Mesendoderm (in vitro differentiated cells): ENCODE results near the gene KCNJ6.

Experiments
- DNase-seq: peaks from one replicate; pipeline ENCODE4 v3.0.0; 2013
- H2AK5ac ChIP-seq: 2 replicates; pipeline ENCODE4 v1.6.1; 2013; ENCODE audit warnings: low read length, inconsistent platforms
- H2BK120ac ChIP-seq: 2 replicates; pipeline ENCODE4 v1.6.1; 2013; ENCODE audit warnings: low read depth, mild to moderate bottlenecking, low read length, moderate library complexity, mixed read lengths
- H2BK15ac ChIP-seq: replicated peaks from 2 replicates; pipeline ENCODE4 v1.6.1; 2013; ENCODE audit warnings: low read depth, mild to moderate bottlenecking, moderate library complexity
- H2BK5ac ChIP-seq: 2 replicates; pipeline ENCODE4 v1.6.1; 2013; ENCODE audit warnings: low read length, inconsistent platforms
- H3K18ac ChIP-seq: 2 replicates; pipeline ENCODE4 v1.6.1; 2013; ENCODE audit warnings: mild to moderate bottlenecking, low read length, mixed read lengths
- H3K23ac ChIP-seq: one replicate; pipeline ENCODE4 v1.6.1; 2013; ENCODE audit warnings: low read length
- H3K27ac ChIP-seq: 2 replicates; pipeline ENCODE4 v1.5.1; 2013; ENCODE audit warnings: low read depth, mild to moderate bottlenecking, inconsistent platforms, low read length, moderate library complexity
- H3K27me3 ChIP-seq: 2 replicates; pipeline ENCODE4 v1.6.1; 2013; ENCODE audit warnings: low read length, control low read depth, mild to moderate bottlenecking, inconsistent platforms; ENCODE audit not compliant: insufficient read depth, poor library complexity
- H3K36me3 ChIP-seq: 2 replicates; pipeline ENCODE4 v1.6.1; 2013; ENCODE audit warnings: low read length, inconsistent platforms; ENCODE audit not compliant: control insufficient read depth, insufficient read depth
- H3K4ac ChIP-seq: one replicate; pipeline ENCODE4 v1.6.1; 2013; ENCODE audit warnings: low read depth, mild to moderate bottlenecking, low read length, moderate library complexity
- H3K4me1 ChIP-seq: 2 replicates; pipeline ENCODE4 v1.6.1; 2013; ENCODE audit warnings: low read depth, low read length, inconsistent platforms; ENCODE audit not compliant: control insufficient read depth
- H3K4me2 ChIP-seq: 2 replicates; pipeline ENCODE4 v1.6.1; 2013; ENCODE audit warnings: low read length
- H3K4me3 ChIP-seq: 2 replicates; pipeline ENCODE4 v1.5.1; 2013; ENCODE audit warnings: mild to moderate bottlenecking, low read length
- H3K56ac ChIP-seq: one replicate; pipeline ENCODE4 v1.6.1; 2013; ENCODE audit warnings: low read length
- H3K79me1 ChIP-seq: 2 replicates; pipeline ENCODE4 v1.6.1; 2013; ENCODE audit warnings: low read length, inconsistent platforms
- H3K79me2 ChIP-seq: 2 replicates; pipeline ENCODE4 v1.6.1; 2013; ENCODE audit warnings: mild to moderate bottlenecking, low read length; ENCODE audit not compliant: control insufficient read depth, insufficient read depth
- H3K9ac ChIP-seq: 2 replicates; pipeline ENCODE4 v1.6.1; 2013; ENCODE audit warnings: low read length, inconsistent platforms
- H4K5ac ChIP-seq: one replicate; pipeline ENCODE4 v1.6.1; 2013; ENCODE audit warnings: low read length
- H4K8ac ChIP-seq: one replicate; pipeline ENCODE4 v1.6.1; 2013; ENCODE audit warnings: low read depth, mild to moderate bottlenecking, control low read depth, low read length, moderate library complexity
- WGBS: extraction: QIAGEN DNeasy Blood & Tissue Kit; methylation state at CpG from one replicate; pipeline ENCODE4 v1.1.7; 2013; ENCODE audit warnings: low lambda C conversion rate, missing lambda C conversion rate; ENCODE audit not compliant: insufficient coverage; ENCODE audit errors: extremely low coverage; 5-methylcytosine and 5-hydroxymethylcytosine counted together

KCNJ6 gene

GRCh38 chr21:37562920-37563640 is 353.2 kb downstream of the KCNJ6 start:
- WGBS, result no CpG with 5 or more reads among the region's 22 CpGs
- no peaks in the 10 kb centered on the region for H3K36me3 ChIP-seq
- no peak for DNase-seq
- H3K4me1 ChIP-seq, result peaks cover 13% of the 10 kb centered on the region
- peak overlapping the region; percentile 51 for H3K9ac ChIP-seq
- H3K4me3 ChIP-seq, result no peak overlapping the region
- no peak overlapping the region for H2AK5ac ChIP-seq
- H3K4ac ChIP-seq, result no peak overlapping the region
- peak overlapping the region; percentile 13 for H3K4me2 ChIP-seq
- no peaks in the 10 kb centered on the region for H3K79me2 ChIP-seq
- H2BK120ac ChIP-seq, result no peak overlapping the region
- H3K18ac ChIP-seq, result peak overlapping the region; percentile 23
- no peaks in the 10 kb centered on the region for H3K79me1 ChIP-seq
- H3K23ac ChIP-seq, result no peak overlapping the region
- H2BK5ac ChIP-seq, result no peak overlapping the region
- no peak overlapping the region for H4K5ac ChIP-seq
- H3K27me3 ChIP-seq, result no peaks in the 10 kb centered on the region
- H3K27ac ChIP-seq, result no peak overlapping the region
- H2BK15ac ChIP-seq, result no peak overlapping the region
- no peak overlapping the region for H4K8ac ChIP-seq
- peak overlapping the region; percentile 86 for H3K56ac ChIP-seq

- Histone ChIP-seq H3K27ac (no peak overlapping the region), H2BK5ac (no peak overlapping the region), H3K4ac (no peak overlapping the region), H2BK15ac (no peak overlapping the region), H3K4me1 (peaks cover 13% of the 10 kb centered on the region), H2AK5ac (no peak overlapping the region), H3K36me3 (no peaks in the 10 kb centered on the region), H3K18ac (no peak overlapping the region), H3K27me3 (no peaks in the 10 kb centered on the region), H3K4me2 (no peak overlapping the region), H3K56ac (no peak overlapping the region), H2BK120ac (no peak overlapping the region), H3K79me1 (no peaks in the 10 kb centered on the region), H4K5ac (no peak overlapping the region), H3K79me2 (no peaks in the 10 kb centered on the region), H3K23ac (no peak overlapping the region), H3K9ac (no peak overlapping the region), H4K8ac (no peak overlapping the region), H3K4me3 (no peak overlapping the region)
- WGBS, result no CpG with 5 or more reads among the region's 11 CpGs
- no peak for DNase-seq
Observed at GRCh38 chr21:37561941-37562919, 354.0 kb downstream of the KCNJ6 start.

GRCh38 chr21:37561506-37561905 is 354.8 kb downstream of the KCNJ6 start:
- DNase-seq, result no peak
- no peak overlapping the region for H4K5ac ChIP-seq
- H3K4me1 ChIP-seq, result peaks cover 13% of the 10 kb centered on the region
- H4K8ac ChIP-seq, result no peak overlapping the region
- no peak overlapping the region for H3K18ac ChIP-seq
- no peak overlapping the region for H2AK5ac ChIP-seq
- no peak overlapping the region for H3K23ac ChIP-seq
- H3K56ac ChIP-seq, result no peak overlapping the region
- H3K36me3 ChIP-seq, result no peaks in the 10 kb centered on the region
- H3K27ac ChIP-seq, result no peak overlapping the region
- no peak overlapping the region for H2BK120ac ChIP-seq
- no peaks in the 10 kb centered on the region for H3K27me3 ChIP-seq
- no peak overlapping the region for H3K4me3 ChIP-seq
- H3K79me1 ChIP-seq, result no peaks in the 10 kb centered on the region
- no peak overlapping the region for H3K9ac ChIP-seq
- WGBS, result no CpG with 5 or more reads among the region's 7 CpGs
- H3K79me2 ChIP-seq, result no peaks in the 10 kb centered on the region
- no peak overlapping the region for H3K4me2 ChIP-seq
- H3K4ac ChIP-seq, result no peak overlapping the region
- H2BK15ac ChIP-seq, result no peak overlapping the region
- no peak overlapping the region for H2BK5ac ChIP-seq

- H4K5ac ChIP-seq, result no peak overlapping the region
- H3K4me3 ChIP-seq, result no peak overlapping the region
- H3K27ac ChIP-seq, result no peak overlapping the region
- no peak overlapping the region for H3K4ac ChIP-seq
- no peak overlapping the region for H3K18ac ChIP-seq
- peak overlapping the region; percentile 27 for H2AK5ac ChIP-seq
- H3K4me1 ChIP-seq, result peaks cover 11% of the 10 kb centered on the region
- H4K8ac ChIP-seq, result no peak overlapping the region
- no peak overlapping the region for H2BK5ac ChIP-seq
- H3K27me3 ChIP-seq, result no peaks in the 10 kb centered on the region
- no CpG with 5 or more reads among the region's 5 CpGs for WGBS
- no peaks in the 10 kb centered on the region for H3K79me1 ChIP-seq
- H2BK120ac ChIP-seq, result no peak overlapping the region
- no peak for DNase-seq
- H3K23ac ChIP-seq, result no peak overlapping the region
- no peaks in the 10 kb centered on the region for H3K79me2 ChIP-seq
- no peak overlapping the region for H3K4me2 ChIP-seq
- H3K56ac ChIP-seq, result no peak overlapping the region
- no peak overlapping the region for H2BK15ac ChIP-seq
- no peaks in the 10 kb centered on the region for H3K36me3 ChIP-seq
- H3K9ac ChIP-seq, result no peak overlapping the region
Observed at GRCh38 chr21:37560385-37560784, 355.9 kb downstream of the KCNJ6 start.

GRCh38 chr21:37558676-37559211 is 357.5 kb downstream of the KCNJ6 start:
- no peaks in the 10 kb centered on the region for H3K79me2 ChIP-seq
- no CpG with 5 or more reads among the region's 8 CpGs for WGBS

More at GRCh38 chr21:37558676-37559211, 357.5 kb downstream of the KCNJ6 start:
- H3K27ac ChIP-seq, result no peak overlapping the region
- no peak overlapping the region for H3K23ac ChIP-seq
- H3K18ac ChIP-seq, result no peak overlapping the region
- H3K27me3 ChIP-seq, result no peaks in the 10 kb centered on the region
- H2BK120ac ChIP-seq, result no peak overlapping the region
- no peak overlapping the region for H3K4me3 ChIP-seq
- no peak overlapping the region for H3K4me2 ChIP-seq
- no peak overlapping the region for H3K9ac ChIP-seq
- DNase-seq, result no peak
- H3K4me1 ChIP-seq, result peaks cover 2% of the 10 kb centered on the region
- H3K56ac ChIP-seq, result no peak overlapping the region
- no peaks in the 10 kb centered on the region for H3K79me1 ChIP-seq
- no peaks in the 10 kb centered on the region for H3K36me3 ChIP-seq
- no peak overlapping the region for H2AK5ac ChIP-seq
- no peak overlapping the region for H4K8ac ChIP-seq
- H2BK5ac ChIP-seq, result no peak overlapping the region
- no peak overlapping the region for H2BK15ac ChIP-seq
- H4K5ac ChIP-seq, result no peak overlapping the region
- H3K4ac ChIP-seq, result no peak overlapping the region
